Panc1 (cell line): Measurements from ENCODE around the gene ALG2. TPM values are rescaled to one million over a fixed set of nuclear protein-coding genes. Genes with fewer than 3 reads are reported as not detected.

ENCODE experiments used
- ATAC-seq: fragments of 200-7000 bp; cut with Tn5 transposase; 2 replicates; pipeline ENCODE4 v1.9.1; 2020; ENCODE audit warnings: mild to moderate bottlenecking, moderate library complexity
- BruUV-seq: library from RNA; stranded (reverse); fragments of 400-500 nt; replicated peaks from 2 replicates; lab custom pipeline; 2021; lab: Mats Ljungman, UMichigan
- CTCF ChIA-PET: fragments of 300-600 bp; sonication (Branson Sonifier 250); formaldehyde crosslinking; loops from one replicate; lab custom pipeline; 2022; ENCODE audit warnings: antibody characterized with exemption; lab: Charles Lee
- POLR2A ChIA-PET: fragments of 300-600 bp; sonication (Branson Sonifier 250); formaldehyde crosslinking; loops from one replicate; lab custom pipeline; 2022; ENCODE audit warnings: antibody characterized with exemption; lab: Charles Lee
- DNase-seq: peaks from one replicate; pipeline ENCODE4 v3.0.0-alpha.2; 2010; ENCODE audit warnings: low read depth, low spot score
- H3K27ac ChIP-seq: 2 replicates; pipeline ENCODE4 v1.5.1; 2011; ENCODE audit warnings: mild to moderate bottlenecking, low read length, inconsistent platforms
- H3K27me3 ChIP-seq: fragments of 200-500 bp; sonication (Bioruptor generic); 2 replicates; pipeline ENCODE4 v1.6.0; 2014; ENCODE audit warnings: low read length, inconsistent platforms; ENCODE audit not compliant: control insufficient read depth, insufficient read depth
- H3K36me3 ChIP-seq: fragments of 200-500 bp; sonication (Bioruptor generic); 2 replicates; pipeline ENCODE4 v1.5.1; 2014; ENCODE audit warnings: inconsistent platforms, mild to moderate bottlenecking, low read length, moderate library complexity; ENCODE audit not compliant: control insufficient read depth, insufficient read depth
- H3K4me1 ChIP-seq: 2 replicates; pipeline ENCODE4 v1.5.1; 2011; ENCODE audit warnings: inconsistent platforms, mild to moderate bottlenecking, low read length, moderate library complexity; ENCODE audit not compliant: control insufficient read depth, insufficient read depth
- H3K4me3 ChIP-seq, 2 experiments: 2 replicates each; pipeline ENCODE4 v1.5.1; 2011 to 2012; ENCODE audit warnings: low read depth in 2 of 2, low read length in 2 of 2, mild to moderate bottlenecking in 2 of 2, inconsistent platforms in 1 of 2, moderate library complexity in 1 of 2
- H3K9me3 ChIP-seq: fragments of 200-500 bp; sonication (Bioruptor generic); 2 replicates; pipeline ENCODE4 v1.5.1; 2014; ENCODE audit warnings: low read depth, mild to moderate bottlenecking, inconsistent platforms, low read length, moderate library complexity; ENCODE audit not compliant: control insufficient read depth, insufficient read depth
- POLR2AphosphoS5 ChIP-seq: IDR thresholded peaks from 2 replicates; pipeline ENCODE4 v1.6.1; 2012; ENCODE audit warnings: mild to moderate bottlenecking, low read depth, low read length, moderate library complexity
- SIN3A ChIP-seq: IDR thresholded peaks from 2 replicates; pipeline ENCODE4 v1.6.1; 2012; ENCODE audit warnings: low read depth, mild to moderate bottlenecking, low read length, moderate library complexity, borderline replicate concordance; ENCODE audit not compliant: insufficient read depth
- TCF7L2 ChIP-seq: IDR thresholded peaks from 2 replicates; pipeline ENCODE4 v1.6.1; 2011; ENCODE audit warnings: mild to moderate bottlenecking, low read depth, low read length, inconsistent platforms
- in situ Hi-C: cut with HindIII; loops from 2 replicates; pipeline ENCODE4 v1.10.0; 2016; ENCODE audit warnings: low sequenced_read_pairs, low pct_unique_long_range_greater_than_20kb
- intact Hi-C: fragments of 100-400 bp; cut with micrococcal nuclease; formaldehyde crosslinking; loops from one replicate; pipeline ENCODE4 v1.10.0; 2022; ENCODE audit not compliant: unreplicated experiment
- total RNA-seq: library from RNA; stranded (reverse); gene quantifications from one replicate; pipeline ENCODE4 v1.2.1, GENCODE V29; 2021; ENCODE audit not compliant: unreplicated experiment
- TF ChIP-seq, protein P1 (sequence below): fragments of 450-650 bp; IDR thresholded peaks from 2 replicates; pipeline ENCODE4 v1.5.1; 2017; ENCODE audit warnings: mild to moderate bottlenecking
- TF ChIP-seq, protein P2 (sequence below), 2 experiments: IDR thresholded peaks; 2 replicates each; pipeline ENCODE4 v1.6.1; 2011 to 2012; ENCODE audit warnings: low read depth in 2 of 2, control low read depth in 1 of 2, low read length in 1 of 2, mild to moderate bottlenecking in 1 of 2, moderate library complexity in 1 of 2; ENCODE audit not compliant: insufficient read depth in 1 of 2

The ALG2 gene
- total RNA-seq, 1 experiment from 2014 or later: 20.8 TPM

DNA sequence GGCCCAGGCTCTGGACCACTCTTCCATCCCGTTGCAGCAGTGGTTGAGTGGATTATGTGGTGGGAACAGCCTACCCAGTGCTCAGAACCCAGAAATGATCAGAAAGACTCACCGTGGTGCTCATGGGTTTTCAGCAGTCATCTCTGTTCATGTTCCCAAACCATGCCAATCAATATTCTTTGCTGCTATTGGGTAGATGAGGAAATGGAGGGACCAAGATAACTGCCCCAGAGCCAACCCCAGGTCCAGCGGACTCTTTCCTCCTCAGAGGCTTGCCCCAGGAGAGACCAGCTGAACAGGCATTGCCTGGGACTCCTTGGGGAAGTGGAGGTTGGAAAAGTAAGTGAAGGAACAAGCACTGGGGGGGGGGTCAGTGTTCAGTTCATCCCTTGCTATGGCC lies 38.1 kb downstream of the ALG2 start:
- Histone ChIP-seq H3K9me3 (no peaks in the 10 kb centered on the region), H3K27ac (no peak overlapping the region), H3K27me3 (peaks cover 4% of the 10 kb centered on the region), H3K36me3 (no peaks in the 10 kb centered on the region), H3K4me3 (no peak overlapping the region), H3K4me1 (no peaks in the 10 kb centered on the region)
- no peak for ATAC-seq
- intact Hi-C loops (loop anchor here (10.0 kb wide), 1 partner anchor 621 kb away; no protein-coding TSS in a partner anchor), in situ Hi-C loops (no loop called here)
- no TSS peak for BruUV-seq
- CTCF ChIA-PET: no interaction called here
- DNase-seq: no peak
- POLR2A ChIA-PET: no interaction called here
- TF ChIP-seq, protein P1, sequence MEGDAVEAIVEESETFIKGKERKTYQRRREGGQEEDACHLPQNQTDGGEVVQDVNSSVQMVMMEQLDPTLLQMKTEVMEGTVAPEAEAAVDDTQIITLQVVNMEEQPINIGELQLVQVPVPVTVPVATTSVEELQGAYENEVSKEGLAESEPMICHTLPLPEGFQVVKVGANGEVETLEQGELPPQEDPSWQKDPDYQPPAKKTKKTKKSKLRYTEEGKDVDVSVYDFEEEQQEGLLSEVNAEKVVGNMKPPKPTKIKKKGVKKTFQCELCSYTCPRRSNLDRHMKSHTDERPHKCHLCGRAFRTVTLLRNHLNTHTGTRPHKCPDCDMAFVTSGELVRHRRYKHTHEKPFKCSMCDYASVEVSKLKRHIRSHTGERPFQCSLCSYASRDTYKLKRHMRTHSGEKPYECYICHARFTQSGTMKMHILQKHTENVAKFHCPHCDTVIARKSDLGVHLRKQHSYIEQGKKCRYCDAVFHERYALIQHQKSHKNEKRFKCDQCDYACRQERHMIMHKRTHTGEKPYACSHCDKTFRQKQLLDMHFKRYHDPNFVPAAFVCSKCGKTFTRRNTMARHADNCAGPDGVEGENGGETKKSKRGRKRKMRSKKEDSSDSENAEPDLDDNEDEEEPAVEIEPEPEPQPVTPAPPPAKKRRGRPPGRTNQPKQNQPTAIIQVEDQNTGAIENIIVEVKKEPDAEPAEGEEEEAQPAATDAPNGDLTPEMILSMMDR: no peak
- TF ChIP-seq POLR2AphosphoS5: no peak
- no peak for TF ChIP-seq TCF7L2
- TF ChIP-seq, protein P2, sequence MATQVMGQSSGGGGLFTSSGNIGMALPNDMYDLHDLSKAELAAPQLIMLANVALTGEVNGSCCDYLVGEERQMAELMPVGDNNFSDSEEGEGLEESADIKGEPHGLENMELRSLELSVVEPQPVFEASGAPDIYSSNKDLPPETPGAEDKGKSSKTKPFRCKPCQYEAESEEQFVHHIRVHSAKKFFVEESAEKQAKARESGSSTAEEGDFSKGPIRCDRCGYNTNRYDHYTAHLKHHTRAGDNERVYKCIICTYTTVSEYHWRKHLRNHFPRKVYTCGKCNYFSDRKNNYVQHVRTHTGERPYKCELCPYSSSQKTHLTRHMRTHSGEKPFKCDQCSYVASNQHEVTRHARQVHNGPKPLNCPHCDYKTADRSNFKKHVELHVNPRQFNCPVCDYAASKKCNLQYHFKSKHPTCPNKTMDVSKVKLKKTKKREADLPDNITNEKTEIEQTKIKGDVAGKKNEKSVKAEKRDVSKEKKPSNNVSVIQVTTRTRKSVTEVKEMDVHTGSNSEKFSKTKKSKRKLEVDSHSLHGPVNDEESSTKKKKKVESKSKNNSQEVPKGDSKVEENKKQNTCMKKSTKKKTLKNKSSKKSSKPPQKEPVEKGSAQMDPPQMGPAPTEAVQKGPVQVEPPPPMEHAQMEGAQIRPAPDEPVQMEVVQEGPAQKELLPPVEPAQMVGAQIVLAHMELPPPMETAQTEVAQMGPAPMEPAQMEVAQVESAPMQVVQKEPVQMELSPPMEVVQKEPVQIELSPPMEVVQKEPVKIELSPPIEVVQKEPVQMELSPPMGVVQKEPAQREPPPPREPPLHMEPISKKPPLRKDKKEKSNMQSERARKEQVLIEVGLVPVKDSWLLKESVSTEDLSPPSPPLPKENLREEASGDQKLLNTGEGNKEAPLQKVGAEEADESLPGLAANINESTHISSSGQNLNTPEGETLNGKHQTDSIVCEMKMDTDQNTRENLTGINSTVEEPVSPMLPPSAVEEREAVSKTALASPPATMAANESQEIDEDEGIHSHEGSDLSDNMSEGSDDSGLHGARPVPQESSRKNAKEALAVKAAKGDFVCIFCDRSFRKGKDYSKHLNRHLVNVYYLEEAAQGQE (IDR thresholded peaks at IDR 0.05; ENCODE audit: insufficient read depth in 1 of 2, low read depth in 2 of 2, low read length in 1 of 2): no peak
- no peak for TF ChIP-seq SIN3A

DNA sequence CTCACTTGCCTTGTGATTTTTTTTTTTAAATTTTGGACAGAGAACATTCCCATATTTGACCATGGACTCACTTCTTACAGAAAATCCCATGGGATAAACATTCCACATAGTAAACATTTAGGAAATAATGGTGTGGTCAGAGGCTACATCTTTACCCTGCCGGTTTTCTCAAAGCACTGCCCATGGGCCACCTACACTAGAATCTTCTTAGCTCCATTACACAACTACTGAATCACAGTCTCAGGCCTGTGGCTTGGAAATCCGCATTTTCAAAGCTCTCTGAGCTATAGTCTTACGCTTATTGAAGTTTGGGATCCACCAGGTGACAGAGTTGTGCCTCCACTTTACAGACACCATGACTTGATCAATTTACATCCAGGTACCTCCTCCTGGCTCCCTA lies 39.4 kb downstream of the ALG2 start:
- in situ Hi-C loops: no loop called here
- no TSS peak for BruUV-seq
- H3K36me3 ChIP-seq: no peaks in the 10 kb centered on the region
- H3K27ac ChIP-seq: no peak overlapping the region
- no peaks in the 10 kb centered on the region for H3K9me3 ChIP-seq
- ChIA-PET POLR2A (no interaction called here), CTCF (no interaction called here)
- ATAC-seq (no peak), DNase-seq (no peak)
- intact Hi-C loops: loop anchor here (10.0 kb wide), 1 partner anchor 622 kb away; no protein-coding TSS in a partner anchor
- H3K4me3 ChIP-seq: no peak overlapping the region
- H3K4me1 ChIP-seq: no peaks in the 10 kb centered on the region
- peaks cover under 1% of the 10 kb centered on the region; the same call in 1 of the 2 replicates for H3K27me3 ChIP-seq
- TF ChIP-seq, protein P1: no peak
- TF ChIP-seq, protein P2 (IDR thresholded peaks at IDR 0.05; ENCODE audit: insufficient read depth in 1 of 2, low read depth in 2 of 2, low read length in 1 of 2): no peak
- TF ChIP-seq TCF7L2 (no peak), SIN3A (no peak), POLR2AphosphoS5 (no peak)
